ELF-1 (cell line): ENCODE data around the gene ALDH1L2.
"Not testable (repeated sequence)": the region's sequence is repeated elsewhere in the genome, so short reads cannot be mapped to it uniquely, and the experiment has no call there.

ENCODE experiments used
- DNase-seq: peaks from one replicate; pipeline ENCODE4 v3.0.0-alpha.2; 2016; ENCODE audit warnings: low read depth, low spot score

ALDH1L2 gene

DNA sequence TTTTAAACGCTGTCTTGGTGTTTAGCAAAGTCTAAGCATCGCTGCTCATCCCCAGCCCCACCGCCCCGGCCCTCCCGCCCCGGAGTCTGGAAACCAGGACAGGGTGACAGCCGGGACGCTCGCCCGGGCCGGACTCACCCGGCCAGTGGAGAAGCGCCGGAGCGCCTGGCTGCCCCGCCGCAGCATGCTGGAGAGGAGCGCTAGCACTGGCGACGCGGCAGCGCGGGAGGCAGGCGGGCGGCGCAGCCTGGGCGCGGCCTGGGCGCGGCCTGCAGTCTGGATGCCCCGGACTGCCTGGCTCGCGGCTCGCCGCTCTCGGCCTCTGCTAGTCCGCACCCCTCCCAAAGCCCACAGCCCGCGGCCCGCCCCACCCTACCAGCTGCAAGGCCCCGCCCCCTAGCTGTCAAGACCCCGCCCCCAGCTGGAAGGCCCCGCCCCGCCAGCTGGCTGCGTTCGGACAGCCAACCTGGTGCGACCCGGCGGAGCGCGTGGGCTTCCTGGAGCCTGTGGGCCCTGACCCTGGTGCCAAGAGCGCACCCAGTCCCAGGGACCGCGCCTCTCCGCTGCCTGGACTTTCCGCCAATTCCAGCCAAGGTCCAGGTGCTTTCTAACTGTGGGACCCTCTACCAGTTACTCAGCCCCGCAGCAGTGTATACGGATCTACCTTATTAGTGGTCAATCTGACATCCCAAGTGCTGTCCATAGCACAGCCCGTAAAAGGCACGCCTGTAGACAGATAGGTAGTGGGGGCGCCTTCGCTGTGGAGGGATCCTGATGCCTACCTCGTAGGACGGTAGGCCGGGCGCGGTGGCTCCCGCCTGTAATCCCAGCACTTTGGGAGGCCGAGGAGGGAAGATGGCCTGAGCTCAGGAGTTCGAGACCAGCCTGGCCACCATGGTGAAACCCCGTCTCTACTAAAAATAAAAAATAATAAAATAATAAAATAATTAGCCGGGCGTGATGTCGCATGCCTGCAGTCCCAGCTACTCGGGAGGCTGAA lies at the start of gene ALDH1L2:
TSS of gene ALDH1L2 (minus strand) at position 208 of the 1,000 bp plus-strand sequence. CDS start at position 186, 22 bp downstream.
- peak; percentile 90 for DNase-seq

DNA sequence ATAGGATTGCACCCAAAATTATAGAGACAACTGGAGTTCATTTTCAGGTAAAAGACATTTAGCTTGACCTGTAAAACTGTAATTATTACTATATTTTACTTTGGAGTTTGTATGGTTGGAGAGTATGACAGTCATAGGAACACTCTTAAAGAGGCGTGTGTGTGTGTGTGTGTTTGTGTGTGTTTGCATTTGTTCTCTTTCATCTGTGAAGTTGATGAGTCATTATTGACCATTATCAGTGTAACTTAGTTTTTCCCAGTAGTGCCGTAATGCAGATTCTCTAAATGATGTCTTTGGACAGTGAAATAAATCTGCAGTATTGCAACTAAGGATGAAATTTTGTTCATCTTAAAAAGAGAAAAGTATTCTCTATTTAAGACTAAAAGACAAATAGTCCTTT lies 36.3 kb upstream of the ALDH1L2 start:
- no peak for DNase-seq

GRCh38 chr12:105116969-105117368 lies 32.7 kb upstream of the ALDH1L2 start:
- DNase-seq = no peak

DNA sequence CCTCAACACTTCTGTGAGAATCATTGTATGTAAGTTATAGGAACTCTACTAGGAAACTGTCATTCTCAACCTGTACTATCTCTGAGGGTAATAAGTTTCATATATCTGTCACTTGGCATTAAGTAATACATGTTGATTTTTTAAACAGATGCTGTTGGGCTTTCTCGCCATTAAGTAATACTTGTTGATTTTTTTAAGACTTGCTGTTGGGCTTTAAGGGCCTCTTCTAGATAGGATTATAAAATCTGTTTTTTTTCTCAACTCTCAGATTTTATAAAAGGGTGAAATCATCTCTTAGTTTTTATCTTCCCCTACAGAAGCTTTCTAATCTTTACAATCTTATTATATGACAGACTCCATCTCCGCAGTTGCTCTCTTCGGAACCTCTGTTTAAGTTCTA lies 28.8 kb upstream of the ALDH1L2 start:
- DNase-seq = no peak

DNA sequence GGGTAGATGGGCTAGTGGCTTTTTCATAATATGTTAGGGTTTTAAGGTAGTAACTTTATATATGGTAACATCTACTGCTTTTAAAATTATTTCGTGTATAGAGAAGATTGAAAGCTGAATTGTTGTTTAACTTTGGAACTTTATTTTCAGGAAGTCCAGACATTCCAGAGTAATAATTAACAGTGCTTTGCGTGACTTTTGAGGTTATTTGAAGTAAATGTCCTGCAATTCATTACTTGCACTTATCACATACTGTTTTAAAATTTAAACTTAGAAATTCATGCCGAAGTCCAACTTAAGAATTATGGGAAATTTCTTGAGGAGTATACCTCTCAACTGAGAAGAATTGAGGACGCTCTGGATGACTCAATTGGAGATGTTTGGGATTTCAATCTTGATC lies 26.6 kb upstream of the ALDH1L2 start:
- DNase-seq = no peak

DNA sequence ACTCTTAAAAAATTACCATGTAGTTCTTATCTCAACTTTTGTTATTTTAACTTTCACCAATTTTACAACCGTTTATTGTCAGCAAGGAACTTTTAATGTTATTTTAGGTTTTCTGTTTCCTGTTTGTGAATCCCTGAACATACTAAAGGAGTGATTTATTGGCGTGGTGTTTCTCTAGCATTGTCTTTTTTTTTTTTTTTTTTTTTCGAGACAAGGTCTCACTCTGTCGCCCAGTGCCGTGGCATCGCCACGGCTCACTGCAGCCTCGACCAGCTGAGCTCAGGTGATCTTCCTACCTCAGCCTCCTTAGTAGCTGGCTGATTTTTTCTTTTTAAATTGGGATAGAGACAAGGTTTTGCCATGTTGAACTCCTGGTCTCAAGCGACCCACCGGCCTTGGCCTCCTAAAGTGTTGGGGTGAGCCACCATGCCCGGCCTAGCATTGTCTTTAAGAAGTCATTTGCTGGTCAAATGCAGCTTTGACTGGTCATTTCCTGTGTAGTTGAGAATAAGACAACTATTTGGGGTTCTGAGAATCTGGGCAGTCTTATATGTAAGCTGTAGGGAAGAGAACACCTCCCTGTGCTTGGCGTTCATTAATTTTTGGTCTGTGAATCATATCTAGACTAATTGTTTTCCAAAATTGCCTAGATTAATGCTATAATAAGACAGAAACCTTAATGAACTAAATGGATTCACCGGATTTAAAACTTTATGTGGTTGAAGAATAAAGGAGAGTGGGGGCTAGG lies 25.4 kb upstream of the ALDH1L2 start:
- peak; percentile 46 for DNase-seq

DNA sequence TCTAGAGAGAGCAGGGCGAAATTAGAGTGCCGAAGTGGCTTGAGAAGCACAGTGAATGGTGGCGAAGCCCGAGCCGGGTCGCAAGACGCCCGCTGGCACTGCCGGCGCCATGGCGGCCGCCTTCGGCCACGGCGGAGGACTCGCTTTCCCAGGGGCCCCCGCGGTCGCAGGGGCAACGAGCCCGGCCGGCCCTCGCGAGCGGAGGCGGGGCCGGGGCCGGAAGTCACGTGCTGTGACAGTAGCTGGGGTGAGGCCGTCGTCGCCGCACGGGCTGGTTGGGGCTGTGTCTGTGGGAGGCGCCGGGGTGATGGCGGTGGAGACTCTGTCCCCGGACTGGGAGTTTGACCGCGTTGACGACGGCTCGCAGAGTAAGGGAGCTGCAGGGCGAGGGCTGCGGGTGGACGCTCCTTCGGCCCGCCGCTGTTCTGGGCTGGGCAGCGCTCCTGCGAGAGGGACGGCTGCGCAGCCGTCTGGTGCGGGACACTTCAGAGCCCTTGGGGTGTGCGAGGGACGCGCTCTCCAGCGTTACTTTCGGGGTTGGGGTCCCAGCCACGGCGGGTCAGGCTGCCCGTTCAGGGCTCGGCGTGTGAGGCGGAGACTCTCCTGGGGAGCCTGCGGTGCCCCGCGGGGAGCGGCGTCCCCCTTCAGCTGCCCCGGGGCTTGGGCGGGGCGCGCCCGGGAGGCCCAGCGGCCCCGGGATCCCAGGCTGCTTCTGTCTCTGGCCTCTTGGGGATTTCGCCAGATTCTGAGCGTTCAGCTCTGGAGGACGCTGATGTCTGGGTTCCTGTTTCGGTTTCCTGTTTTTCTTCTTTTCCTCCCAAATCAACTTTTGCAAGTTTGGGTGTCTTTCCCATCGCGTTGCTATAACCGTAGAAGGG lies 23.5 kb upstream of the ALDH1L2 start, which contains the start of gene WASHC4:
TSS of gene WASHC4 (plus strand) at position 238 of the 878 bp plus-strand sequence. CDS start at position 308, 70 bp downstream.
- peak; percentile 95 for DNase-seq

GRCh38 chr12:105107171-105107493 lies 22.9 kb upstream of the ALDH1L2 start:
- DNase-seq = no peak

- no peak for DNase-seq
Measured at GRCh38 chr12:105106621-105107020, 22.4 kb upstream of the ALDH1L2 start.

DNA sequence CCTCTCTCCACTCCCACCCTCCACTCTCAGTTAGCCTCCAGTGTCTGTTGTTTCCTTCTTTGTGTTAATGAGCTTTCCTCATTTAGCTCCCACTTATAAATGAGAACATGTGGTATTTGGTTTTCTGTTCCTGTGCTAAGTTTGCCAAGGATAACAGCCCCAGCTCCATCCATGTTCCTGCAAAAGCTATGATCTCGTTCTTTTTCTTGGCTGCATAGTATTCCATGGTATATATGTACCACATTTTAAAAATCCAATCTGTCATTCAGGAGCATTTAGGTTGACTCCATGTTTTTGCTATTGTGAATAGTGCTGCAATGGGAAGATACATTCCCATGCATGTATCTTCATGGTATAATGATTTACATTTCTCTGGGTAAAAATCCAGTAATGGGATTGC lies 20.5 kb upstream of the ALDH1L2 start:
- DNase-seq = no peak

- DNase-seq = no peak
Measured at GRCh38 chr12:105102673-105103072, 18.4 kb upstream of the ALDH1L2 start.

DNA sequence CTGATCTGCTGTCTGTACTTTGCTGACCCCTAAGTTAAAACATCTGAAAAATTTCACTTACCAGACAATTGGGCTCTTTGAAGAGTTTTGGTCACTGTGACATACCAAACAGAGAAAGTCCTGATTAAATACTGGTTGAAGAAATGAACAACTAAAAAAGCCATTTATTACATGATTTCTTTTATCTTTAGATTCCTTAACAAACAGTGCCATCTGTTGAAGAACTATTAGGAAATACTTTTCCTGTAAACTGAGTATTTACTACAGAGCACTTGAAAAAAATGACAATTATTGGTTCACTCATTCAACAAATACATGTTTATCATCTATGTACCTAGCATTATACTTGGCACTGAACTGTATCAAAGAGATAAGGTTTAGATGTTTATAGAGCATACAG lies 16.7 kb upstream of the ALDH1L2 start:
- no peak for DNase-seq

DNA sequence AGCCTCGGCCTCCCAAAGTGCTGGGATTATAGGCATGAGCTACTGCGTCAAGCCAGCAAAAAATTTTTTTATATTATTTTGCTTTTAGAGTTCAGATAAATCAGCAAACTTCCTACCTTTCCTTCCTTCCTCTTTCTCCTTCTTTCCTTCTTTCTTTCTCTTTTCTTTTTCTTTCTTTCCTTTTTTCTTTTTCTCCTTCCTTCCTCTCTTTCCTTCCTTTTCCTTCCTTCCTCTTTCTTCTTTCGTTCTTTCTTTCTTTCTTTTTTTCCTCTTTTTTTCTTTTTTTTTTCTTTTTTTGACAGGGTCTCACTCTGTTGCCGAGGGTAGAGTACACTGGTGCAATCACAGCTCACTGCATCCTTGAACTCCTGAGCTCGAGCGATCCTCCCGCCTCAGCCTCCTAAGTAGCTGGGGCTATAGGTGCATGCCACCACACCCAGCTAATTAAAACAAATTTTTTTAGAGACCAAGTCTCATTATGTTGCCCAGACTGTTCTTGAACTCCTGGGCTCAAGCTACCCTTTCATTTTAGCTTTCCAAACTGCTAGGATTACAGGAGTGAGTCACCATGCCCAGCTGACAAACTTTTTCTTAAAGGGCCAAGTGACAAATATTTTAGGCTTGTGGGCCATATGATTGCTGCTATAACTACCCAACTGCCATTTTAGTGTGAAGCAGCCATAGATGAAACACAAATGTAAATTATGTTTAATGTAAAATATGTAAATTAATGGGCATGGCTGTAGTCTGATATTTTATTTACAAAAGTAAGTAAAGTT lies 16.1 kb upstream of the ALDH1L2 start:
- no peak for DNase-seq

DNA sequence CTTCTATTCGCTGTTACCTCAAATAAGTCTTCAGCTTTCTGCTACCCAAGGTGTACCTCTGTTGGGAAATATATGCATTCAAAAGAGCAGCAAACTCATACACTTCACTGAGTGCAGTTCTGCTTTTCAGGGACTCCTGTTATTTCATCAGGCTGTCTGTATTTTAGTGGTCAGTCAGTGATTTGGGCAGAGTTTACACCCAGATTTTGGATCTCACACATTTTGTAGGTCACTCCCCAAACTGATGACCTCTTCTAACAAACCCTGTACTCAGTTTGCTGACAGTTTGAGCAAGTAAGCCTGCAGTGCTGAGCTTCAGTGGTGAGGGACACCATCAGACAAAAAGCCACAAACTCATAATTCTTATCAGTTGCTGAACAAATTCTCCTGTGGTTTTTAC lies 15.1 kb upstream of the ALDH1L2 start:
- no peak for DNase-seq

DNA sequence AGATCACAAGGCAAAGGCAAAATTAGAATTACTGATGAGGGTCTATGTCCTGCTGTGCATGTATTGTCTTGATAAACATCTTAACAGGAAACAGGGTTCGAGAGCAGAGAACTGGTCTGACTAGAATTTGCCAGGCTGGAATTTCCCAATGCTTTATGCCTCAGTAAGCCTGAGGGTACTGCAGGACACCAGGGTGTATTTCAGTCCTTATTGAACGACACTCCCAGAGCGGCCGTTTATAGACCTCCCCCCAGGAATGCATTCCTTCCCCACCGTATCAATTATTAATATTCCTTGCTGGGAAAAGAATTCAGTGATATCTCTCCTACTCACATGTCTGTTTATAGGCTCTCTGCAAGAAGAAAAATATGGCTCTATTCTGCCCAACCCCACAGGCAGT lies 11.1 kb upstream of the ALDH1L2 start:
- DNase-seq = not testable (repeated sequence)

- DNase-seq = peak; percentile 87
Measured at GRCh38 chr12:105092336-105092735, 8.1 kb upstream of the ALDH1L2 start.

- DNase-seq = no peak
Measured at GRCh38 chr12:105091476-105092206, 7.4 kb upstream of the ALDH1L2 start.

DNA sequence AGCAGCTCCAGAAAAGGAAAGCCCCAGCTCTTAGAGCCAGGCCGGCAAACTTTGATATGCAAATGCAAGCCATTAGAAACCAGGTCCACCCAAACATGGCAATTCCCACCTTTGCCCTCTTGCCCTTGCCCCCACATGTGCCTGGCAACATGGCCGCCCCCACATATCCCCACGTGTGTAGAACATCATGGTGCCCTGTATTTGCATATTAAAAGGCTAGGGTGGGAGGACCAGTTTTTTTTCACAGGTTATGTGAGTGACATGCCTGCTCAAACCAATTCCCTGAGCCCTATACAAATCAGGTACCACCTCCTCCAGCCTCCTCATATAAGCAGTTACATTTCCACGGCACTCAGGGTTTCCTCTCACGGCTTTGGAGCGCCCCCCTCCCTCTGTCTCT lies 6.1 kb upstream of the ALDH1L2 start:
- DNase-seq = peak; percentile 52

DNA sequence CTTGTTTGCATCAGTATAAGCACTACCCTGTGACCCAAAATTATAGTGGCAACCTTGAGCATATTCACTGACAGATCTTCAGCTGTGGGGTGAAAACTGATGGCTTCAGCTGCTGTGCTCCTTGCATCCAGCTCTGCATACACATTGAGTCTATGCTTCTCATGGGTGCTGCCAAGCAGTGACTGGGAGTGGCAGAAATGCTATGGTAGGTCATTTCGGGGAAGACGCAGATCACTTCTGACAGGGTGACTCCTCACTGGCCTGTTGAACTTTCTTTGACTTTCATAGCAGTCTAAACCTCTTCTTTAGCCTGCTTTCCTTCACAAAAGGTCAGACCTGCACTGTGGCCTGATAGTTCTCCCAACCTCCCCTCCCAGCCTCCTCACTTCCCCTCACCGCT lies 5.6 kb upstream of the ALDH1L2 start:
- no peak for DNase-seq

GRCh38 chr12:105085501-105085900 lies 1.2 kb upstream of the ALDH1L2 start:
- no peak for DNase-seq
